COLO829 (cell line): ENCODE data around the gene SH3PXD2A.

Experiments
- DNase-seq: peaks from one replicate; pipeline ENCODE4 v3.0.0; 2012; ENCODE audit warnings: low spot score

The SH3PXD2A gene

DNA sequence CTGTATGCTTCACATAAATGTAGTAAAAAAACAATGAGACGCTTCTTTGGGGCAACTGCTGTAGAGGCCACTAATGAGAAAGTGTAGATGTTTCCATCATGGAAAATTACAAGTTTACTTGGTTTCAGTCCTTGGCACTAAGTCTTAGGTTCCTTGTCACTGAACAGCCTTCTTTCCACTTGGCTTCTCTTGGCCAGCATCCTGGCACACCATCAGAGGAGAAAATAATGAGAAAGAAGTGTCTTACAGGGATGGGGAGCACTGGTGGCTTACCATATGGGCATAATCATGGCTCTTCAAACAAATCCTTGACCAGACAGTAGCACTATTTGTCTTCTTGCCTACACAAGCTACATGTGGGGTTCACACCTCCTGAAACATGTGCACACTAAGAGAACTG lies 22.5 kb upstream of the SH3PXD2A start:
- DNase-seq = no peak

DNA sequence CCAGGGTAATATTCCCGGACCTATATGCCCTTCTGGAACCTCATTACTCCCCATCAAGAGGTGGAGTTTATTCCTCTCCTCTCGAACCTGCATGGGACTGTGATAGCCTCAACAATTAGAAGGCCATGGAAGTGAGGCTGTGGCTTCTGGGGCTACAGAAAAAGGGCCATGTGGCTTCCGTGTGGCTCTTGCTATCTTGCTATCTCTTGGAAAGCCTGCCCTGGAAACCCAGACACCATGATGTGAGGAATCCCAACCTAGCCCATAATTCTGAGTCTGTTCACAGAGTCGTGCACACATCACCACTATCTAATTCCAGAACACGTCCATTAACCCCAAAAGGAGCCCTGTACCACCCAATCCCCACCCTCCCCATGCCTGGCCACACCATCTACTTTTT lies 20.8 kb upstream of the SH3PXD2A start:
- DNase-seq = no peak

DNA sequence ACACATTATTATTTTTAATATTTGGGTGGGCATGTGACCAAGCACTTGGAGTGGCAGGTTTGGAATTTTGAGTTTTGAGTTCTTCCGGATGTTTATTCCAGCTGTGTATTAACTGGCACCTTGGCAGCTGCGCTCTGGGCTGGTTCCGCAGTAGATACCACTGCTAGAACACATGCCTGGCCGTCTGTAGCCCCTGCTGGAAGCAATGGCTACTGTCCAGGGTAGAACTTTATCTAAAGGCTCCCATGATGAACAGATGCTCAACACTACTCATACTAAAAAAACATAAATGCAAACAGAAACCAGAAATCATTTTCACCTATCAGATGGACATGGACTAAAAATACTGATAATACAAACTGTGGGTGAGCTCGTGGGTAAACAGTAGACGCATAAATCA lies 19.4 kb upstream of the SH3PXD2A start:
- DNase-seq = no peak

DNA sequence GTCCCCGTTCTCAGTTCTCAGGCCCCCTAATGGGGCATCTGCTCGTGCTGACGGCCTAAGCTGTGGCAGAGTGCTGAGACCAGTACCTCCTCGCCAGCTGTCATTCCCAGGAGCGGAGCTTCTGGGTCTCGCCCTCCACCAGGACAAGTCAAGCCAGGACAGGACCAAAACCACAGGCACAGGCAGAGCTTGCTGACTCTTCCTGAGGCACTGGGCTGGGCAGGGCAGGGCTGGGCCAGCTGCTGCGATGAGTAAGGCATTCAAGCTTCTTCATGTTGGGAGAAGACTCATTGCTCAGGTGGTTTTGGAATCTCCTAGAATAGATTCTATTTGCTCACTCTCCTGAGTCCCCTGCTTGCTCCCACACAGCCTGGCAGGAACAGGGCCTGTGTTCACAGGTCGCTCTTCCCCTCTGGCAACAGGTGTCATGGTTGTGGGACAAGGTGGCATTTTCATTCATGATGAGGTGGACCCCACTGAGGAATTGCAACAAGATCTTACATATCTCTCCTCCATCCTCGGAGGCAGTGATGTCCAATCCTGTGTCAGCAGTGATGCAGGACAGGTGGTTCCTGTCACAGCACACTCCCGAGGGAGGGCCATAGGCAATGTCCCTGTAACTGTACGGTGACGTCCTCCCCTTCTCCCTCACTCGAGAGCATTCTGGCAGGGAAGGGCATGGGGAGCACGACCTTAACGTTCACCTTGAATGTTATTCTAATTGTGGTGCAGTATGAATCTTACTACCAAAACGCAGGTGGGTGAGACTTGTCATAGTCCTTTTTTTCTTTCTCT lies 17.0 kb upstream of the SH3PXD2A start:
- DNase-seq = no peak

GRCh38 chr10:103871006-103871405 lies 15.6 kb upstream of the SH3PXD2A start:
- no peak for DNase-seq

GRCh38 chr10:103870516-103870915 lies 15.1 kb upstream of the SH3PXD2A start:
- no peak for DNase-seq

- DNase-seq = no peak
Measured at GRCh38 chr10:103869336-103869735, 14.0 kb upstream of the SH3PXD2A start.

- DNase-seq = no peak
Measured at GRCh38 chr10:103868200-103868599, 12.8 kb upstream of the SH3PXD2A start.

DNA sequence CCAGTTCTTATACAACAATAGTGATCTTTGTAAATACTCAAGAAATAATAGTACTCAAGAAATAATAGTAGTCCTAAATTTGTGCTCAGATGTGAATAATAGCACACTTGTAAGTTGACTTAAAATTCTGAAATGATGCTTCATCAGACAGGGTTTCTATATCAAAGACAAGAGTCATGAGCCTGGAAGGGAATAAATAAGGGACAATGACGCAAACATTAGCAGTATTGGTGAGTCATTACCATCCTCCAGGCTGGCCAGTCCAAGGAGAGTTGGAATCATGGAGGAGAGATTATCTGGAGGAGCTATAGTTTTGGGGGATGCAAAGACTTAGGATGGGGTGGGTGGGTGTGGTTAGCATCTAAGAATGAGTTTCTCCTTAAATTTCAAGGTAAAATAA lies 6.1 kb upstream of the SH3PXD2A start:
- DNase-seq = peak; percentile 80

- DNase-seq = peak; percentile 37
Measured at GRCh38 chr10:103859161-103860086, 4.0 kb upstream of the SH3PXD2A start.

DNA sequence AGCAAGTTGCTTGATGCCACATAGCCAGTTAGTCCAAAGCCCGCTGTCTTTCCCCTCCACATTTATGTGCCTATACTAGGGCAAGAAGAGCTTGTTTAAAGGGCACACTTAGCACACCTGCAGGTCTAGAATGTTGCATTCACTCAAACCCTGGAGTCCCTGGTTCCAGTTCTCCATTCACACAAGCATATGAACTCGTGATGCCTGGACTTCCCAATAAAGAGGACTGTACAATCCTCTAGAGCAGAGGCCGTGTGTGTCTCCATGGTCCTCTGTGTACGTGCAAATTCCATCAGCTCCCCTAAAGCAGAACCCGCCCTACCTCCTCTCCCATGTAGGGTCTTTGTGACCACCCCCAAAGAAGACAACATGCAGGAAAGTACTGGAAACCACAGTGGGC lies 3.0 kb upstream of the SH3PXD2A start:
- no peak for DNase-seq

- no peak for DNase-seq
Measured at GRCh38 chr10:103856797-103857170, 1.4 kb upstream of the SH3PXD2A start.

DNA sequence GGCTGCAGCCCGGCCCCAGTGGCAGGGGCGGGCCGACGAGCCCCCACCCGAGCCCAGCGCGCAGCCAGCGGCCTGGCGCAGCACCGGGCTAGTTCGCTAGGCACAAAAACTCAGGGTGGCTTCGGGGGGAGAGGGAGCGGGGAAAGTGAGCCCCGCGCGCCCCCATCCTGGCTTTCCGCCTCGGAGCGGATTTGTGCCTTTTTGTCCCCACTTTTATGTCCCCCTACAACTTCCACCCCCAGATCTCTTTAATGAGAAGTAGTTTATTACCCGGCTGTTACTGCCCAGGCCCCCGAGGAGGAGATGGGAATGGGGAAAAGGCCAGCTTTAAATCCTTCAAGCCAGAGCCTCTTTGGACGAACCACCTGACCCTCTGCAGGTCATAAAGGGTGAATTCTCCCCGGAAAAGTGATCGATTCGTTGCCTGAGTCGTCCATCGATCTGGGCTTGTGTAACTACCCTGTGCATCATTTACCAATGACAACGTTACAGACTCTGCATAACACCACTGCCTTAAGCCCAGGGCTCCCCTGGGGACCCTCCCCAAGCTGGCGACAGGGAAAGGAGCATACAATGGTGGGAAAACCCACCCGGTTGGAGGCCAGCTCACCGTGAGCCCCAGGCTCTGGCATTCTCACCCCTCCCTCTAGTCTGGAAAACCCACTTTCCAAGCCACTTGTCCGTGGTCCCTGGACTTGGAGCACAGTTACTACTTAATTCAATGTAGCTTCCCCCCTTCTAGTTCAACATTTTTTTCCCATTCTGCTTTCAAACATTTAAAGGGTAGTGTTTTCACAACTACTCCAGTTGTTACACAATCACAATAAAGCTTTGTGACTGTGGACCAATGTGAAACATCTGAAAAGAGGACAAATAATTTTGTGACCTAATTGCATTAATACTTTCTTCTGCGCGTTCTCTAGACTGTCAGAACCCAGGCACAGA lies 748 bp upstream of the SH3PXD2A start:
- no peak for DNase-seq

- no peak for DNase-seq
Measured at GRCh38 chr10:103854686-103855391, 537 bp downstream of the SH3PXD2A start.

DNA sequence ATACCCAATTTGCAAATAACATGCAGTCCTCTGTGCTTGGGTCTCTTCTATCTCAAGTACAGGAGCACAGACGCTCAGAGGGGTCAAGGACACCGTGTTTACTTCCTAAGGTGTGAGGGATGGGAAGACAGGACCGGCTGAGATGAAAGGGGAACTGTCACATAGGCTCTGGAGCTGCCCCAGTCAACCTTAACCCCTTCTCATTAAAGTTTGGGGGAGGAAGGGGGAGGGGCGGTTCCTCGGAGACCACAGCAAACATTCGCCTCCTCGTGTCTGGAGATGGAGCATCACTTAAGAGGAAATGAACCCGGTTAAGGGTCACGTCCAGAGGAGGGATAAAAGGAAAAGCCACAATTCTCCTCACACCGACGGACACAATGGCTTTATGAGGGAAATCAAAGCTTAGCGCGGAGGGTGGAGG lies 1.1 kb downstream of the SH3PXD2A start:
- no peak for DNase-seq

- no peak for DNase-seq
Measured at GRCh38 chr10:103853428-103854264, 1.7 kb downstream of the SH3PXD2A start.

DNA sequence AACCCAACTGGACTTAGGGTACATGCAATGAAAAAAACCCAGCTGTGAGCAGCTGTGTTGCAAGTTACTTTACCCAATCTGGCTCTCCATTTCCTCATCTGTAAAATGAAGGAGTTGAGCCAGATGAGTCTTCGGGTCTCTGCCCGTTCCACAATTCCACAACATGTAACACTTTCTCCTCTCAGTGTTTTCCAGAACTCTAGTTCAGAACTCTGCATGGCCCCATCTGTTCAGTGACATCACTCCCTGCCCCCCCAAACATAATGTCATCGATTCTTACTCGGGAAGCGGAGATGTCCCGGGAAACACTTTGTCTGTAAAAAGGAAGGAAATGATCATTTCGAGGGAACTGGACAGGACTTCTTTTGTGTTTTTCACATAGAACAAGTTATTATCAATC lies 2.5 kb downstream of the SH3PXD2A start:
- no peak for DNase-seq

GRCh38 chr10:103852189-103852711 lies 3.1 kb downstream of the SH3PXD2A start:
- DNase-seq = no peak

DNA sequence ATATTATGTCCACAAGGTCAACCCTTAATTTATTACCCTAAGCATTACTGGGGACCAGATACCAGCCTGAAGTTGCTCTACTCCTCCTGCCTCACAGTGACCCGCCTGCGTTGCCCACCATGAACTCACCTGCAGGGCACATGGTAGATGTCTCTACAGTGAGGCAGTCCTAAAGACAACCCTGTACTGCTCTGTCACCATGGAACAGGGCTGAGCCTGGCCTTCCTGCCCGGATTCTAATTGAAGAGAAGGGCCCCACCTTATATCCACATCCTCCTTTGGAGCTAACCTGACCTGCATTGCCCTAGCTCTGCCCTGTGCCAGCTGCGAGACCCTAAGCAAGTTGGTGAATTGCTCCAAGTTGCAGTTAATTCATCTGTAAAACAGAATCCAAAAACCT lies 4.1 kb downstream of the SH3PXD2A start:
- no peak for DNase-seq

DNA sequence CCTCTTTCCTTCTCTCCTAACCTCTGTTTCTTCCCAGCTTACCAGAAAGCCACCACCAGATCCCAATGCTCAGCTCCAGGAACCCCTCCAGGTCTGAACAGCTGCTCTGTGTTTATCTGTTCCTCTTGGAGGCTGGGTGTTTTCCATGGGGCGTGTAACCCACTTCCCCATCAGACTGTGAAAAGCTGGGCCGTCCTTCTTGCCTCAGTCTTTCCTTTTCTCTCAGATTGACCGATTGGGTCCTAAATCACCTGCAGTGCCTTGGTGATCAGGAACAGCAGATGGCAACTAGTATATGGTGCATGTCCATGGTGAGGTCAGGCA lies 4.8 kb downstream of the SH3PXD2A start:
- DNase-seq = no peak
